Neural cell (in vitro differentiated cells): ENCODE measurements around the gene ENOX1.

ENCODE experiments used
- EZH2 ChIP-seq: fragments of 200-600, 300-800 bp; shearing (Covaris generic), sonication (generic); IDR thresholded peaks from 2 replicates; pipeline ENCODE4 v1.6.1; 2014; ENCODE audit warnings: antibody characterized with exemption, low read length, borderline replicate concordance, mild to moderate bottlenecking; ENCODE audit not compliant: insufficient read depth, poor library complexity, severe bottlenecking
- TF ChIP-seq, protein P1 (sequence below): fragments of 450-650 bp; IDR thresholded peaks from 2 replicates; pipeline ENCODE4 v1.5.1; 2014; ENCODE audit warnings: antibody characterized with exemption, mild to moderate bottlenecking, moderate library complexity; ENCODE audit not compliant: poor library complexity, severe bottlenecking

DNA sequence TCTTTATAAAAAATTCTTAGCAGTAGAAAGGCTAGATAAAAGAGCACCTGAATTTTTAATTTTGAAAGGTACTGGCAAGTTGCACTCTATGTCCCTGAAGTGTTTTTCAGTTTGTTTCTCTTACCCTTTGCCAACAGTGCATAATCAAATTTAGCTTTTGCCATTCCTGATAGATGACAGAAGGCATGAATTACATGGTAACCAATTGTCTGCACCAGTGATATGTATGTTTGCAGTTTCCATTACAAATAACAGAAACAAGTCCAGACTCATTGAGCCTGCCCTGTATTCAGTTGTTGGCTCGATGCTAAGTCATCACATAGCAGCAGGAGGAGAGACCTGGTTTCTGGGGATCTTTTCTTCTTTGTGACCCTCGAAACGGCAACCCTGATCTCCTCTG lies 453.6 kb downstream of the ENOX1 start:
- TF ChIP-seq EZH2: no peak
- TF ChIP-seq, protein P1, sequence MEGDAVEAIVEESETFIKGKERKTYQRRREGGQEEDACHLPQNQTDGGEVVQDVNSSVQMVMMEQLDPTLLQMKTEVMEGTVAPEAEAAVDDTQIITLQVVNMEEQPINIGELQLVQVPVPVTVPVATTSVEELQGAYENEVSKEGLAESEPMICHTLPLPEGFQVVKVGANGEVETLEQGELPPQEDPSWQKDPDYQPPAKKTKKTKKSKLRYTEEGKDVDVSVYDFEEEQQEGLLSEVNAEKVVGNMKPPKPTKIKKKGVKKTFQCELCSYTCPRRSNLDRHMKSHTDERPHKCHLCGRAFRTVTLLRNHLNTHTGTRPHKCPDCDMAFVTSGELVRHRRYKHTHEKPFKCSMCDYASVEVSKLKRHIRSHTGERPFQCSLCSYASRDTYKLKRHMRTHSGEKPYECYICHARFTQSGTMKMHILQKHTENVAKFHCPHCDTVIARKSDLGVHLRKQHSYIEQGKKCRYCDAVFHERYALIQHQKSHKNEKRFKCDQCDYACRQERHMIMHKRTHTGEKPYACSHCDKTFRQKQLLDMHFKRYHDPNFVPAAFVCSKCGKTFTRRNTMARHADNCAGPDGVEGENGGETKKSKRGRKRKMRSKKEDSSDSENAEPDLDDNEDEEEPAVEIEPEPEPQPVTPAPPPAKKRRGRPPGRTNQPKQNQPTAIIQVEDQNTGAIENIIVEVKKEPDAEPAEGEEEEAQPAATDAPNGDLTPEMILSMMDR: no peak
